Measurements from ENCODE around the gene UGT1A10.

Gene UGT1A10

DNA sequence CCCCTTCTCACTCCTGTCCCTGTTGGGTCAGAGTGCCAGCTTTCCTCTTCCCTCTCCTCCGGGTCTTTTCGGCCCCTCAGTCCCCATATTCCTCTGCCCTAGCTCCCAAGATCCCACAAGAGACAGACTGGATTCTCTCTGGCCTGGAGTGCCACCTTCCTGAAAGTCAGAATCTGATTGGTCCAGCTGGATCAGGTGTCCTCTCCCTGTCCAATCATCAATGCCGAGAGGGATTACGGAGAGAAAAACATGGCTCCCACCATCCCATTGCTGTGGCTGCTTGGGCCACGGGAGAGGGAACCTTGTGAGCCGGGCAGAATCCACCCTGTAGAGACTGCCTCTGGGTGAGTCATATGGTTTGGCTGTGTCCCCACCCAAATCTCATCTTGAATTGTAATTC is 139.2 kb downstream of the UGT1A10 start:
- no peaks in the 10 kb centered on the region for H3K27me3 ChIP-seq (ENCODE audit: control insufficient read depth, low read length)
- H3K4me3 ChIP-seq (ENCODE audit: low read length): no peak overlapping the region
- no peak for TF ChIP-seq EZH2phosphoT487 (IDR thresholded peaks at IDR 0.05; ENCODE audit: borderline replicate concordance, low read length)
- TF ChIP-seq CTCF (IDR thresholded peaks at IDR 0.05; ENCODE audit: low read depth, low read length, poor library complexity, severe bottlenecking): no peak
- H3K9me2 ChIP-seq (replicated peaks; ENCODE audit: control insufficient read depth, low read length): no peaks in the 10 kb centered on the region
- no peaks in the 10 kb centered on the region for H3K79me2 ChIP-seq (ENCODE audit: control insufficient read depth, low read length)
- H3K27ac ChIP-seq (ENCODE audit: low read depth, low read length): no peak overlapping the region
- H3K4me1 ChIP-seq (ENCODE audit: control insufficient read depth, low read length): no peaks in the 10 kb centered on the region
- peaks cover 2% of the 10 kb centered on the region; the same call in 1 of the 2 replicates for H3K9me3 ChIP-seq (ENCODE audit: control insufficient read depth, insufficient read depth, low read length)
- no peaks in the 10 kb centered on the region for H4K20me1 ChIP-seq (ENCODE audit: control insufficient read depth, insufficient read depth, low read depth, low read length)
- no peak overlapping the region for H3K4me2 ChIP-seq (ENCODE audit: low read length)
- H3F3A ChIP-seq (ENCODE audit: control insufficient read depth, insufficient read depth): no peaks in the 10 kb centered on the region
- no peaks in the 10 kb centered on the region for H3K36me3 ChIP-seq (ENCODE audit: control insufficient read depth, low read length)

- TF ChIP-seq EZH2phosphoT487 (IDR thresholded peaks at IDR 0.05; ENCODE audit: borderline replicate concordance, low read length) (no peak), CTCF (IDR thresholded peaks at IDR 0.05; ENCODE audit: low read depth, low read length, poor library complexity, severe bottlenecking) (no peak)
- Histone ChIP-seq H3F3A (ENCODE audit: control insufficient read depth, insufficient read depth) (no peaks in the 10 kb centered on the region), H3K9me2 (replicated peaks; ENCODE audit: control insufficient read depth, low read length) (no peaks in the 10 kb centered on the region), H3K79me2 (ENCODE audit: control insufficient read depth, low read length) (no peaks in the 10 kb centered on the region), H3K9me3 (ENCODE audit: control insufficient read depth, insufficient read depth, low read length) (peaks cover 2% of the 10 kb centered on the region; the same call in 1 of the 2 replicates), H3K4me1 (ENCODE audit: control insufficient read depth, low read length) (no peaks in the 10 kb centered on the region), H3K4me2 (ENCODE audit: low read length) (no peak within 1 kb of the TSS), H3K27me3 (ENCODE audit: control insufficient read depth, low read length) (0 out of 2 replicates have a peak, but pooled peaks cover 2% of the 10 kb centered on the region), H3K36me3 (ENCODE audit: control insufficient read depth, low read length) (no peaks in the 10 kb centered on the region), H4K20me1 (ENCODE audit: control insufficient read depth, insufficient read depth, low read depth, low read length) (no peaks in the 10 kb centered on the region), H3K4me3 (ENCODE audit: low read length) (no peak within 1 kb of the TSS), H3K27ac (ENCODE audit: low read depth, low read length) (no peak within 1 kb of the TSS)
Observed at GRCh38 chr2:233778030-233778429, 141.8 kb downstream of the UGT1A10 start, which contains the start of gene MROH2A. TSS of gene MROH2A (plus strand) at chr2:233778330. CDS start at chr2:233779359, 1,029 bp downstream.

DNA sequence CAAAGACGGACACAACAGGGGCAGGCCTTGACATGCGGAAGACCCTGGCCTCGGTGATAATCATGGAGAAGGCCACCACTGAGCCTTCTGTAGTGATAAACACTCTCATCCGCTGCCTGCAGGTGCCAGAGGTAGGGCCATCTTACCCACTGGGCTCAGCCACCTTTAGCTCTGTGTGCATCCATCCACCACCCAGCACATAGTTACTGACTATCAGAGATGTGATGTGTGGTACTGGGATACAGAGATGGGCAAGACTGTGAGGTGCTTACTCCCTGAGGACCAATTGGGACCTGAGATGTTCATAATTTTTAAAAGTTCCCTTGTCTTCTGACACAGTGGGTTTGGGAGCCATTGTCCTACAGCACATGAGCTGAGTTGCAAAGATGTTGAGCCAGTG is 143.5 kb downstream of the UGT1A10 start:
- Histone ChIP-seq H3K9me3 (ENCODE audit: control insufficient read depth, insufficient read depth, low read length) (peaks cover 2% of the 10 kb centered on the region; the same call in 1 of the 2 replicates), H4K20me1 (ENCODE audit: control insufficient read depth, insufficient read depth, low read depth, low read length) (no peaks in the 10 kb centered on the region), H3F3A (ENCODE audit: control insufficient read depth, insufficient read depth) (no peaks in the 10 kb centered on the region), H3K4me3 (ENCODE audit: low read length) (no peak overlapping the region), H3K79me2 (ENCODE audit: control insufficient read depth, low read length) (no peaks in the 10 kb centered on the region), H3K27ac (ENCODE audit: low read depth, low read length) (no peak overlapping the region), H3K36me3 (ENCODE audit: control insufficient read depth, low read length) (no peaks in the 10 kb centered on the region), H3K4me2 (ENCODE audit: low read length) (no peak overlapping the region), H3K27me3 (ENCODE audit: control insufficient read depth, low read length) (0 out of 2 replicates have a peak, but pooled peaks cover 2% of the 10 kb centered on the region), H3K4me1 (ENCODE audit: control insufficient read depth, low read length) (no peaks in the 10 kb centered on the region), H3K9me2 (replicated peaks; ENCODE audit: control insufficient read depth, low read length) (no peaks in the 10 kb centered on the region)
- TF ChIP-seq EZH2phosphoT487 (IDR thresholded peaks at IDR 0.05; ENCODE audit: borderline replicate concordance, low read length) (no peak), CTCF (IDR thresholded peaks at IDR 0.05; ENCODE audit: low read depth, low read length, poor library complexity, severe bottlenecking) (no peak)

All from DOHH2 (cell line).